ENCODE data around the gene ABCA7. TPM values are rescaled to one million over a fixed set of nuclear protein-coding genes. Genes with fewer than 3 reads are reported as not detected.
A peak's percentile ranks its signal among the peaks of the same experiment; 100 is the strongest.

ABCA7 gene
- total RNA-seq = 10 to 100 TPM; 12.1 to 14.6 TPM
- 7.3 TPM for polyA plus RNA-seq (ENCODE audit: insufficient read depth, low read depth, low replicate concordance)
- long read RNA-seq, donor 1 = 0 reads
- long read RNA-seq, donor 2 = 0 reads

- WGBS, 2 donors = 0 to 1% methylated on average over 37 to 56 of the region's 56 CpGs
- TF ChIP-seq CTCF (IDR thresholded peaks at IDR 0.05) (peak in 1 of 3 experiments; percentile 22), POLR2A (IDR thresholded peaks at IDR 0.05) (no peak)
- H3K4me1 ChIP-seq = peaks cover 21% of the 10 kb centered on the region
Observed at GRCh38 chr19:1039646-1040475, at the start of gene ABCA7. TSS of gene ABCA7 (plus strand) at chr19:1040107. CDS start at chr19:1041362, 1,255 bp downstream.

GRCh38 chr19:990119-990571 lies 49.8 kb upstream of the ABCA7 start:
- no peaks in the 10 kb centered on the region for H3K9me3 ChIP-seq
- H3K4me1 ChIP-seq = peaks cover 9% of the 10 kb centered on the region
- TF ChIP-seq POLR2A (IDR thresholded peaks at IDR 0.05) = no peak
- TF ChIP-seq CTCF (IDR thresholded peaks at IDR 0.05) = no peak
- no peak overlapping the region for H3K27ac ChIP-seq
- WGBS, 2 donors = 41 to 45% methylated on average over 9 to 26 of the region's 27 CpGs
- no peaks in the 10 kb centered on the region for H3K36me3 ChIP-seq (ENCODE audit: low read depth, missing control alignments)
- no peaks in the 10 kb centered on the region for H3K27me3 ChIP-seq
- H3K4me3 ChIP-seq = no peak overlapping the region
- DNase-seq = peak; percentile 58
- intact Hi-C loops (cut with DNase I; ENCODE audit: low total_unique reads) = no loop called here

More at GRCh38 chr19:1039646-1040475, at the start of gene ABCA7:
- Histone ChIP-seq H3K4me3 (peak within 1 kb of the TSS; percentile 37 to 42), H3K27ac (no peak within 1 kb of the TSS), H3K36me3 (ENCODE audit: low read depth, missing control alignments) (no peaks in the 10 kb centered on the region), H3K27me3 (no peaks in the 10 kb centered on the region), H3K9me3 (no peaks in the 10 kb centered on the region)
- peak; percentile 98 for DNase-seq
- intact Hi-C loops (cut with DNase I; ENCODE audit: low total_unique reads) = no loop called here

- WGBS, 2 donors = 75 to 82% methylated on average over 7 to 23 of the region's 23 CpGs
- intact Hi-C loops (cut with DNase I; ENCODE audit: low total_unique reads) = no loop called here
- TF ChIP-seq CTCF (IDR thresholded peaks at IDR 0.05) (no peak), POLR2A (IDR thresholded peaks at IDR 0.05) (no peak)
- no peak for DNase-seq
- no peak overlapping the region for H3K27ac ChIP-seq
- no peak overlapping the region for H3K4me3 ChIP-seq
- H3K27me3 ChIP-seq = no peaks in the 10 kb centered on the region
- H3K36me3 ChIP-seq (ENCODE audit: low read depth, missing control alignments) = no peaks in the 10 kb centered on the region
- peaks cover 9% of the 10 kb centered on the region for H3K4me1 ChIP-seq
- H3K9me3 ChIP-seq = no peaks in the 10 kb centered on the region
Observed at GRCh38 chr19:990746-991145, 49.2 kb upstream of the ABCA7 start.

- DNase-seq = peak; percentile 82
- H3K36me3 ChIP-seq (ENCODE audit: low read depth, missing control alignments) = no peaks in the 10 kb centered on the region
- no peak overlapping the region for H3K27ac ChIP-seq
- TF ChIP-seq POLR2A (IDR thresholded peaks at IDR 0.05) (no peak), CTCF (IDR thresholded peaks at IDR 0.05) (no peak)
- WGBS, 2 donors = 82% methylated on average over 6 of the region's 47 CpGs; no CpG with 5 or more reads in 1 of the 2 donors
- H3K9me3 ChIP-seq = no peaks in the 10 kb centered on the region
- H3K4me3 ChIP-seq = no peak overlapping the region
- intact Hi-C loops (cut with DNase I; ENCODE audit: low total_unique reads) = no loop called here
- no peaks in the 10 kb centered on the region for H3K27me3 ChIP-seq
- peaks cover 13% of the 10 kb centered on the region for H3K4me1 ChIP-seq
Observed at GRCh38 chr19:991174-991931, 48.6 kb upstream of the ABCA7 start.

All from testis (tissue), 5 donors.